DOHH2 (cell line): ENCODE data around the gene CX3CL1.

Source experiments
- EZH2phosphoT487 ChIP-seq: fragments of 200-600 bp; sonication (generic); IDR thresholded peaks from 2 replicates; pipeline ENCODE4 v1.6.1; 2017; ENCODE audit warnings: borderline replicate concordance, mild to moderate bottlenecking, antibody characterized with exemption, low read length, moderate library complexity, mixed read lengths
- TF ChIP-seq, protein P1 (sequence below): fragments of 200-600 bp; sonication (generic); IDR thresholded peaks from one replicate; pipeline ENCODE4 v1.5.1; 2014; ENCODE audit warnings: antibody characterized with exemption, mild to moderate bottlenecking, low read depth, low read length; ENCODE audit not compliant: poor library complexity, severe bottlenecking

- TF ChIP-seq, protein P1, sequence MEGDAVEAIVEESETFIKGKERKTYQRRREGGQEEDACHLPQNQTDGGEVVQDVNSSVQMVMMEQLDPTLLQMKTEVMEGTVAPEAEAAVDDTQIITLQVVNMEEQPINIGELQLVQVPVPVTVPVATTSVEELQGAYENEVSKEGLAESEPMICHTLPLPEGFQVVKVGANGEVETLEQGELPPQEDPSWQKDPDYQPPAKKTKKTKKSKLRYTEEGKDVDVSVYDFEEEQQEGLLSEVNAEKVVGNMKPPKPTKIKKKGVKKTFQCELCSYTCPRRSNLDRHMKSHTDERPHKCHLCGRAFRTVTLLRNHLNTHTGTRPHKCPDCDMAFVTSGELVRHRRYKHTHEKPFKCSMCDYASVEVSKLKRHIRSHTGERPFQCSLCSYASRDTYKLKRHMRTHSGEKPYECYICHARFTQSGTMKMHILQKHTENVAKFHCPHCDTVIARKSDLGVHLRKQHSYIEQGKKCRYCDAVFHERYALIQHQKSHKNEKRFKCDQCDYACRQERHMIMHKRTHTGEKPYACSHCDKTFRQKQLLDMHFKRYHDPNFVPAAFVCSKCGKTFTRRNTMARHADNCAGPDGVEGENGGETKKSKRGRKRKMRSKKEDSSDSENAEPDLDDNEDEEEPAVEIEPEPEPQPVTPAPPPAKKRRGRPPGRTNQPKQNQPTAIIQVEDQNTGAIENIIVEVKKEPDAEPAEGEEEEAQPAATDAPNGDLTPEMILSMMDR: no peak
- TF ChIP-seq EZH2phosphoT487: no peak
Measured at GRCh38 chr16:57345021-57345420, 27.3 kb upstream of the CX3CL1 start.
